Caco-2 (cell line): ENCODE measurements around the gene MUC5B. TPM values are rescaled to one million over a fixed set of nuclear protein-coding genes. Genes with fewer than 3 reads are reported as not detected.

ENCODE experiments used
- BruUV-seq: library from RNA; stranded (reverse); fragments of 400-500 nt; replicated peaks from 2 replicates; lab custom pipeline; 2021; lab: Mats Ljungman, UMichigan
- CTCF ChIA-PET: fragments of 300-600 bp; sonication (Branson Sonifier 250); formaldehyde crosslinking; loops from one replicate; lab custom pipeline; 2022; ENCODE audit warnings: antibody characterized with exemption; lab: Charles Lee
- POLR2A ChIA-PET: fragments of 300-600 bp; sonication (Branson Sonifier 250); formaldehyde crosslinking; loops from one replicate; lab custom pipeline; 2022; ENCODE audit warnings: antibody characterized with exemption; lab: Charles Lee
- DNase-seq, 2 experiments: peaks; one replicate each; pipeline versions ENCODE4 v3.0.0 to v3.0.0-alpha.2; 2020 to 2022
- H3K27me3 ChIP-seq: replicated peaks from 2 replicates; pipeline ENCODE4 v1.6.0; 2011; ENCODE audit warnings: low read length; ENCODE audit not compliant: control insufficient read depth, insufficient read depth
- H3K36me3 ChIP-seq: 2 replicates; pipeline ENCODE4 v1.5.1; 2011; ENCODE audit warnings: low read length; ENCODE audit not compliant: control insufficient read depth, insufficient read depth
- H3K4me1 ChIP-seq: fragments of 250-450 bp; sonication (Bioruptor Pico); 2 replicates; pipeline ENCODE4 v1.5.1; 2020; ENCODE audit warnings: mild to moderate bottlenecking
- H3K4me3 ChIP-seq: 2 replicates; pipeline ENCODE4 v1.5.1; 2011; ENCODE audit warnings: low read depth, mild to moderate bottlenecking, control low read depth, low read length
- H3K9me3 ChIP-seq: fragments of 250-450 bp; sonication (Bioruptor Pico); 2 replicates; pipeline ENCODE4 v1.5.1; 2020; ENCODE audit warnings: mild to moderate bottlenecking, moderate library complexity
- H3K27ac Mint-ChIP-seq: one replicate; pipeline ENCODE4 v1.8.0; 2022; ENCODE audit warnings: mixed read lengths; ENCODE audit not compliant: unreplicated experiment
- H3K27me3 Mint-ChIP-seq: one replicate; pipeline ENCODE4 v1.8.0; 2022; ENCODE audit warnings: mixed read lengths; ENCODE audit not compliant: insufficient read depth, unreplicated experiment
- H3K36me3 Mint-ChIP-seq: one replicate; pipeline ENCODE4 v1.8.0; 2022; ENCODE audit warnings: mild to moderate bottlenecking, mixed read lengths; ENCODE audit not compliant: insufficient read depth, unreplicated experiment
- H3K4me1 Mint-ChIP-seq: one replicate; pipeline ENCODE4 v1.8.0; 2022; ENCODE audit warnings: low read depth, mixed read lengths; ENCODE audit not compliant: unreplicated experiment
- H3K4me3 Mint-ChIP-seq: one replicate; pipeline ENCODE4 v1.8.0; 2022; ENCODE audit warnings: mild to moderate bottlenecking, moderate library complexity, mixed read lengths; ENCODE audit not compliant: unreplicated experiment
- H3K9me3 Mint-ChIP-seq: one replicate; pipeline ENCODE4 v1.8.0; 2022; ENCODE audit warnings: mixed read lengths; ENCODE audit not compliant: unreplicated experiment
- CTCF ChIP-seq, 2 experiments: fragments of 200-600 bp in 1 of 2; IDR thresholded peaks; 1 replicate in 1 of 2; 2 replicates in 1 of 2; pipeline versions ENCODE4 v1.5.1 to v1.8.0; 2011 to 2022; ENCODE audit warnings: antibody characterized with exemption in 1 of 2, control low read depth in 1 of 2, inconsistent platforms in 1 of 2, low read depth in 1 of 2, low read length in 1 of 2, mild to moderate bottlenecking in 1 of 2, moderate library complexity in 1 of 2; ENCODE audit not compliant: insufficient read depth in 1 of 2, severe bottlenecking in 1 of 2, unreplicated experiment in 1 of 2
- intact Hi-C: fragments of 100-400 bp; cut with micrococcal nuclease; formaldehyde crosslinking; loops from one replicate; pipeline ENCODE4 v1.10.0; 2022; ENCODE audit not compliant: unreplicated experiment
- total RNA-seq: library from RNA; stranded (reverse); gene quantifications from 2 replicates; pipeline ENCODE4 v1.2.3, GENCODE V29; 2022

Gene MUC5B
- total RNA-seq, 1 experiment from 2014 or later, result not detected

- Histone ChIP-seq H3K9me3 (no peaks in the 10 kb centered on the region), H3K27me3 (no peaks in the 10 kb centered on the region), H3K4me3 (peak overlapping the region; percentile 83), H3K36me3 (no peaks in the 10 kb centered on the region; the same call in 1 of the 2 replicates), H3K4me1 (peaks cover 37% of the 10 kb centered on the region)
- no peak for DNase-seq
- no peak overlapping the region for H3K27ac Mint-ChIP-seq
- H3K4me1 Mint-ChIP-seq, result peaks cover 20% of the 10 kb centered on the region
- H3K27me3 Mint-ChIP-seq, result no peaks in the 10 kb centered on the region
- peaks cover 15% of the 10 kb centered on the region for H3K36me3 Mint-ChIP-seq
- CTCF ChIA-PET, result no interaction called here
- BruUV-seq, result TSS peak; percentile 26
- POLR2A ChIA-PET, result no interaction called here
- H3K9me3 Mint-ChIP-seq, result no peaks in the 10 kb centered on the region
- H3K4me3 Mint-ChIP-seq, result peak overlapping the region; percentile 68
- no peak for TF ChIP-seq CTCF (IDR thresholded peaks at IDR 0.05; ENCODE audit: insufficient read depth in 1 of 2, low read depth in 1 of 2, low read length in 1 of 2, severe bottlenecking in 1 of 2, unreplicated experiment in 1 of 2)
- intact Hi-C loops, result no loop called here
Measured at GRCh38 chr11:1307998-1308742, 85.3 kb downstream of the MUC5B start.

DNA sequence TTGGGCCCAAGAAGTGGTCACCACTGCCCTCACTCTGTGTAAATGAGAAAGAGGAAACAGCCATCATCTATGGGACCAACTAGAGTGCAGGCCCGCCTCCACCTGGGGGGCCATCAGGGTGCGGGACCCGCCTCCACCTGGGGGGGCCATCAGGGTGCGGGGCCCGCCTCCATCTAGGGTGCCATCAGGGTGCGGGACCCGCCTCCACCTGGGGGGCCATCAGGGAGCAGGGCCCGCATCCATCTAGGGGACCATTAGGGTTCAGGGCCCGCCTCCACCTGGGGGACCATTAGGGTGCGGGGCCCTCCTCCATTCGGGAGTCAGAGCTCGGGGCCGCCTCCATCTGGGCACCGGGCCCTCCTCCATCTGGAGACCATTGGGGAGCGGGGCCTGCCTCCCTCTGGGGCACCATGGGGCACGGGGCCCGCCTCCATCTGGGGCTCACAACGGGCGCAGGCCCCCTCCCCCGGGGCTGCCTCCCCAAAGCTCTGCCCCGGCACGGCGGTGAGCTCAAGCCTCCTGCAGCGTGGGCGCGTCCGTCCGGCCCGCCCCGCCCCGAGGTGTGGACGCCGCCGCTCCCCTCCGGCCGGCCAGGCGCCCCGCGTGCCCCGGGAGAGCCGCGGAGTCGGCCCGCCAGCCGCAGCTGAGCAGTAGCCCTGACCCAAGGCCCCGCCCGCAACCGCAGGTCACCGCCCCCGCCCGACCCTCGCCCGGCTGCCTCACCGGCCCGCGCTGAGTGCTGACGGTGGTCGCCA is 86.1 kb downstream of the MUC5B start:
- ChIA-PET CTCF (interaction anchor here (0.5 to 1.0 kb wide), 2 partner anchors 136 to 238 kb away, joined by 3 to 5 read pairs; no protein-coding TSS in a partner anchor), POLR2A (interaction anchor here (0.7 kb wide), 2 partner anchors 80 to 128 kb away, joined by 4 to 5 read pairs; partner anchors contain the start of gene BRSK2)
- peaks cover 9% of the 10 kb centered on the region for H3K36me3 Mint-ChIP-seq
- intact Hi-C loops, result no loop called here
- no peak for TF ChIP-seq CTCF (IDR thresholded peaks at IDR 0.05; ENCODE audit: insufficient read depth in 1 of 2, low read depth in 1 of 2, low read length in 1 of 2, severe bottlenecking in 1 of 2, unreplicated experiment in 1 of 2)
- Histone ChIP-seq H3K9me3 (no peaks in the 10 kb centered on the region), H3K4me1 (peaks cover 33% of the 10 kb centered on the region), H3K4me3 (peak overlapping the region; percentile 83), H3K27me3 (no peaks in the 10 kb centered on the region), H3K36me3 (no peaks in the 10 kb centered on the region; the same call in 1 of the 2 replicates)
- no TSS peak for BruUV-seq
- H3K4me3 Mint-ChIP-seq, result peak overlapping the region; percentile 83
- H3K27me3 Mint-ChIP-seq, result no peaks in the 10 kb centered on the region
- DNase-seq, result no peak
- no peak overlapping the region for H3K27ac Mint-ChIP-seq
- peaks cover 20% of the 10 kb centered on the region for H3K4me1 Mint-ChIP-seq
- no peaks in the 10 kb centered on the region for H3K9me3 Mint-ChIP-seq
